CD4-positive, alpha-beta T cell treated with Interleukin-15 for 1 hour (primary cell): Measurements from ENCODE around the gene DISP1.

ENCODE experiments used
- DNase-seq: peaks from one replicate; pipeline ENCODE4 v3.0.0-alpha.2; 2020

The DISP1 gene

GRCh38 chr1:222814536-222815439 lies at the start of gene DISP1:
Gene DISP1 (plus strand): TSS chr1:222815039. CDS start chr1:222942824, 127,785 bp downstream.
- peak; percentile 75 for DNase-seq

- DNase-seq: no peak
These were observed 47.7 kb upstream of the DISP1 start for GRCh38 chr1:222767152-222767571.

- no peak for DNase-seq
These were observed 46.2 kb upstream of the DISP1 start for GRCh38 chr1:222768592-222768991.

DNA sequence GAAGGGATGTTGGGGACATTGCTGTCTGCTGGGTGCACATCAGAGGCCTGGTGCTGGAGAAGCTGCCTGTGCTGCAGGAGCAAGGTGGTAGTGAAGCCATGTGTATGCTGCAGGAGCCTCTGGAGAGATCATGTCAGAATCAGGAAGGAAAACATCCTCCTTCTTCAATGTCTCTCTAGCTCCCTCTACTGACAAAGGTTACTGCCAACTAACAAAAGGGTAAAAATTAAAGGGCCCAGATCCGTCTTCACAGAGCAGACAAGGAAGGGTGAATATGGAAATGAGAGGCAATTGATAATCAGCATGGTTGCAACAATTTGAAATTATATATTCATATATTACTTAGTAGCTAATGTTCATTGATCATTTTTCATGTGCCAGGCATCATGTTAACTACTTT lies 45.7 kb upstream of the DISP1 start:
- DNase-seq: no peak

- no peak for DNase-seq
These were observed 44.7 kb upstream of the DISP1 start for GRCh38 chr1:222769971-222770620.

DNA sequence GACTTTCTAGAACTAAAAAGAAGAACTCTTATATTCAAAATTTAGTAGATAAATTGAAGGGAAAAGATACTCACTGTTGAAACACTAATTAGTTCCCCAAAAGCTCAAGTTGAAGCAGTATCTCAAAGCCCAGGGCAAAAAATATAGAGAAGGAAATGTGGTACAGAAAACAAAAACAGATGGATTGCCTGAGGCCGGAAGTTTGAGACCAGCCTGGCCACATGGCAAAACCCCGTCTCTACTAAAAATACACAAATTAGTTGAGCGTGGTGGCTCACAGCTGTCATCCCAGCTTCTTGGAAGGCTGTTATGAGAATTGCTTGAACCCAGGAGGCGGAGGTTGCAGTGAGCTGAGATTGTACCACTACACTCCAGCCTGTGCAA lies 41.9 kb upstream of the DISP1 start:
- peak; percentile 48 for DNase-seq

DNA sequence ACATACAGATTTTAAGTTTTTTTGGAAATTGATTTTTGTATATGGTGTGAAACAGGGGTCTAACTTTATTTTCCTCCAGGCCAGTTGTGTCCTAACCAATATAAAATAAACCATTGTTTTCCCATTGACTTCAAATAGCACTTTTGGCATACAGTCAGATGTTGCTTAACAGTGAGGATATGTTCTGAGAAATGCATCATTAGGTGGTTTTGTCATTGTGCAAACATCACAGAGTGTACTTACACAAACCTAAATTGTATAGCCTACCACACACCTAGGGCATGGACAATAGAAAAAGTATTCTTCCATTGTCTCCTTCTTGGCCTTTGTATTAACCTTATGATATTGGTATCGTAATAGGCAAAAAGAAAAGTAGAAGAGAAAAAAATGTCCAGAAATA lies 37.4 kb upstream of the DISP1 start:
- no peak for DNase-seq

- no peak for DNase-seq
These were observed 36.9 kb upstream of the DISP1 start for GRCh38 chr1:222777977-222778376.

DNA sequence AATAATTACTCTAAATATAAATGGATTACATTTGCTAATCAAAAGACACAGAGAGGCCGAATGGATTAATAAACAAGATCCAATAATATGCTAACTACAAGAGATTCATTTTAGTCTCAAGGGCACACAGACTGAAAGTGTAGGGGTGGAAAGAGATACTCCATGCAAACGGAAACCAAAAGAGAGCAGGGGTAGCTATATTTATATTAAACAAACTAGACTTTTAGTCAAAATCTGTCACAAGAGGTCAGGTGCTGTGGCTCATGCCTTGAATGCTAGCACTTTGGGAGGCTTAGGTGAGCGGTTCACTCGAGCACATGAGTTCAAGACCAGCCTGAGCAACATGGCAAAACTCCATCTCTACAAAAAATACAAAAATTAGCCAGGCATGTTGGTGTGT lies 33.6 kb upstream of the DISP1 start:
- DNase-seq: no peak

DNA sequence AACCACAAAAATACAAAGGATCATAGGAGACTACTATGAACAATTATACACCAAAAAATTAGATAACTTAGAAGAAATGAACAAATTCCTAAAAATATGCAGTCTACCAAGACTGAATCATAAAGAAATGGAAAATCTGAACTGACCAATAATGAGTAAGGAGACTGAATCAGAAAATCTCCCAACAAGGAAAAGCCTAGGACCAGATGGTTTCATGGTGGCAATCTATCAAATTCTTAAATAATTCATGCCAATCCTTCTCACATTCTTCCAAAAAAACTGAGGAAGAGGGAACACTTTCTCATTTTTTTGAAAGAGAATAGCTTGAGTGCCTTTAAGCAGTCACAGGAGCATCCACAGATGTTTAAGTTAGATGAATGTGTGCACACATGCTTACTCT lies 31.8 kb upstream of the DISP1 start:
- DNase-seq: no peak

DNA sequence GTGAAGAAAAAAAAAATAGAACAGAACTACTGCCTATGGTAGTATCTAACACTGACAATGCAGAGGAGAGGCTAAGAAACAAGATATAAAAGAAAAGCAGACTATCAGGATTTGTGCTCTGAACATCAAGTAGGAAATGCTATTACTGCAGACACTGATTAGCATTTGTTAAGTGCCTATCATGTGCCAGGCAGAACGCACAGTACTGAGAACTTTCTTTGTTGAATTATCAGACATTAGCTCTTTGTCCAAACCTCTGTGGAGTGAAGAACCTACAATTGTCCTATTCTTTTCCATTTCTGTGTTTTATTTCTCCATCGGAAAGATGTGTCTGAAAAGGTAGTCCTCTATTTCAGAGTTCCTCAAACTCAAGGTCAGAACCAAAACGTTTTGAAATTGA lies 30.5 kb upstream of the DISP1 start:
- DNase-seq: no peak

- no peak for DNase-seq
These were observed 29.9 kb upstream of the DISP1 start for GRCh38 chr1:222784916-222785315.

GRCh38 chr1:222785529-222785928 lies 29.3 kb upstream of the DISP1 start:
- DNase-seq: no peak

GRCh38 chr1:222786121-222786520 lies 28.7 kb upstream of the DISP1 start:
- no peak for DNase-seq

GRCh38 chr1:222787729-222788128 lies 27.1 kb upstream of the DISP1 start:
- DNase-seq: no peak

- no peak for DNase-seq
These were observed 26.3 kb upstream of the DISP1 start for GRCh38 chr1:222788402-222789156.

DNA sequence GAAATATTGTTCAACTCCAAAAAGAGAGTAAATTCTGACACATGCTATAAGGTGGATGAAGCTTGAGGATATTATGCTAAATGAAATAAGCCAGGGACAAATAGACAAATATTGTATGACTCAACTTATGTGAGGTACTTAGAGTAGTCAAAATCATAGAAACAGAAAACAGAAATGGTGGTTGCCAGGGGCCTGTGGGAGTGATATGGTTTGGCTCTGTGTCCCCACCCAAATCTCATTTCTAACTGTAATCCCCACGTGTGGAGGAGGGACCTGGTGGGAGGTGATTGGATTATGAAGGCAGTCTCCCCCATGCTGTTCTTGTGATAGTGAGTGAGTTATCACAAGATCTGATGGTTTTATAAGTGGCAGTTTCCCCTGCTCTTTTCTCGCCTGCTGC lies 24.7 kb upstream of the DISP1 start:
- no peak for DNase-seq

- DNase-seq: no peak
These were observed 24.3 kb upstream of the DISP1 start for GRCh38 chr1:222790520-222790919.

GRCh38 chr1:222791006-222791710 lies 23.7 kb upstream of the DISP1 start:
- DNase-seq: no peak

DNA sequence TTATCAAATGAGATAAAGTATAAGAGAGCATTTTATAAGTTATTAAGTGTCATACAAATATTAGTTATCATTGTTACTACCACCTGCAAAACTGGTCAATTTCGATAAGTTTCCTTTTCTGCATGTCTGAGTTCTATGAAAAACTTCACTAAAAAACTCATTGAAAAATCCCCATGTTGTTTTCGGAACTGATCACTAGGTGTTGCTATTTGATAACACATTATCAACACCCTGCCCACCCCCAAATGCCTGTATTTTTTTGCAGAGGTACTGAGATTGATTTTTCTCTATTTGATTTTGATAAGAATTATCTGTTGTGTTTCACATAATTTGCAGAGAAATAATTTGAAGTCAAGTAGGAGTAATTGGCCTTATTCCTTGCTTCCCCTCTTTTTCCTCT lies 22.1 kb upstream of the DISP1 start:
- no peak for DNase-seq

DNA sequence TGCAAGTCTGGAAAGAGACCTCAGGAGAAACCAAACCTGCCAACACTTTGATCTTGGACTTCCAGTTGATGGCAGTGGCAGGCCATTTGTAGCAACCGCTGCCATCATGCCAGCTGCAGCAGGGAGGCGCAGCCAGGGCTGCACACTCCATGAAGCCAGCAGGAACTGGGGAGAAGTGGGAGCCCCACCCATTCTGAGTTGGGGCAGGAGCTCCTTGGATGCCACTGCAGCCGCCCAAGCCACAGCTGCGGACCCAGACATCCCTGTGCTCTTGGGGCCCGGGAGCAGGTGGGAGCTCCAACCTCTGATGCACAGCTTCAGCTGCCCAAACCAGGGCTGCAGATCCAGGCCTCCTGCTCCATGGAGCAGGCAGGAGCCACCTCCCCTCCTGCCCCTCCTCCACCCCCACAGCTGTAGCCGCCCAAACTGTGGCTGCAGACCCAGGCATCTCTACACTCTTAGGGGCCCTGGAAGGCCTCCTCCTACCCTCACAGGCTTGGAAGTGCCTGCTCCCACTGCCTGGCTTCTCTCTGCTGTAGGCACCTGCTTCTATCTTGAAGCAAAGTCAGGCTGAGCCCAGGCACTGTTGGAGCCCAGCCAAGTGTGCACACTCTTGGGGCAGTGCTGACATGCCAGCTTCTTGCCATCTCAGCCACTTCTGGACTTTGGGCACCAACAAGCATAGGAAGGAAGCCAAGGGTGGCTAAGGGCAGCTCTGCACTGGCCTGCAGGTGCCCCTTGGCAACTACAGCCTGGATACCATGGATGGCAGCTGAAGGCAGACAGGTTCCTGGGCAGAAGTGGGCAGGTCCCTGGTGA lies 20.0 kb upstream of the DISP1 start:
- no peak for DNase-seq

DNA sequence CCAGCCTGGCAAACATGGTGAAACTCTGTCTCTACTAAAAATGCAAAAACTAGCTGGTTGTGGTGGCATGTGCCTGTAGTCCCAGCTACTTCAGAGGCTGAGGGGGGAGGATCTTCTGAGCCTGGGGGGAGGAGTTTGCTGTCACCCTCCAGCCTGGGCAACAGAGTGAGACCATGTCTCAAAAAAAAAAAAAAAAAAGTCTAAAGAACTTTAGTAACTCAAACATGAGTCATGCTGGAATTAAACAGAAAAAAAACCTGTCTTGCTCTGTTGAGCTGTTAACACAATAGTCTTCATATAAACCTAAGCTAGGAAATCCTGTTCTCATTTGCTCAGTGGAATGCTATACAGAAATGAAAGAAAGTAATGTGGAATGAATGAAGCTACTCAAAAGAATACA lies 16.7 kb upstream of the DISP1 start:
- DNase-seq: no peak
